GM18502 (cell line): ENCODE data around the gene EDA.

Source experiments
- ATAC-seq: cut with Tn5 transposase; IDR thresholded peaks from one replicate; pipeline ENCODE4 v1.9.1; 2021; ENCODE audit warnings: mild to moderate bottlenecking; ENCODE audit not compliant: unreplicated experiment, poor library complexity

Gene EDA

GRCh38 chrX:70049406-70049805 is 433.5 kb downstream of the EDA start:
- ATAC-seq, result no peak

GRCh38 chrX:70049925-70050324 is 434.0 kb downstream of the EDA start, which contains the start of gene AWAT2:
Gene AWAT2 (minus strand): TSS chrX:70049938. CDS start chrX:70049932, 6 bp downstream.
- no peak for ATAC-seq

- no peak for ATAC-seq
Observed at GRCh38 chrX:70052895-70053615, 437.1 kb downstream of the EDA start.

- ATAC-seq, result no peak
Observed at GRCh38 chrX:70054391-70054790, 438.5 kb downstream of the EDA start.

GRCh38 chrX:70062076-70062475 is 446.2 kb downstream of the EDA start, which contains the start of gene OTUD6A:
Gene OTUD6A (plus strand): TSS chrX:70062457. CDS start chrX:70062525, 68 bp downstream.
- no peak for ATAC-seq

- ATAC-seq, result no peak
Observed at GRCh38 chrX:70062961-70063550, 447.1 kb downstream of the EDA start.

- no peak for ATAC-seq
Observed at GRCh38 chrX:70066646-70067045, 450.7 kb downstream of the EDA start.

GRCh38 chrX:70079297-70079696 is 463.4 kb downstream of the EDA start:
- ATAC-seq, result no peak

GRCh38 chrX:70079870-70080269 is 464.0 kb downstream of the EDA start:
- ATAC-seq, result no peak

- ATAC-seq, result no peak
Observed at GRCh38 chrX:70082723-70083122, 466.8 kb downstream of the EDA start.

GRCh38 chrX:70084592-70085240 is 468.8 kb downstream of the EDA start:
- ATAC-seq, result no peak

- no peak for ATAC-seq
Observed at GRCh38 chrX:70087857-70088630, 472.1 kb downstream of the EDA start.

- no peak for ATAC-seq
Observed at GRCh38 chrX:70088751-70089150, 472.8 kb downstream of the EDA start.
